ENCODE results near the gene TTC7B. TPM values are rescaled to one million over a fixed set of nuclear protein-coding genes. Genes with fewer than 3 reads are reported as not detected.

TTC7B gene
- total RNA-seq, 1 donor from 2014 or later = 40.4 TPM

DNA sequence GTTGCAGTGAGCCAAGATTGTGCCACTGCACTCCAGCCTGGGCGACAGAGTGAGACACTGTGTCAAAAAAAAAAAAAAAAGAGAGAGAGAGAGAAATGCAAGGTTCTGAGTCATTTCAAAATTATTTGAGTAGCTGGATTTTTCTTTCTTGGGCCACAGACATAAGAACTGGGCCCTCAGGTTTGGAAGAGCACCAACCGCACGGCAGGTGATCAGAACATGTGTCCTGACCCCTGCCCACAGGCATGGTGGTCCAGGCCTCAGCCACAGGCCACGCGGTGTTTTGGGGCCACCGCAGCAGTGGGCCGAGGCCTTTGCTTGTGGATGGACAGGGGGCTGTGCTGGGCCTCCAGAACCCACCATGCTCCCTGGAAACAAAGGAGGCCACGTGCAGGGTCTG is 292.7 kb downstream of the TTC7B start:
- H3K4me3 Mint-ChIP-seq = no peak overlapping the region
- DNase-seq (ENCODE audit: extremely low spot score, unreplicated experiment) = no peak
- peaks cover under 1% of the 10 kb centered on the region for H3K36me3 Mint-ChIP-seq
- peaks cover 12% of the 10 kb centered on the region for H3K4me1 Mint-ChIP-seq (ENCODE audit: unreplicated experiment)
- H3K27me3 Mint-ChIP-seq = no peaks in the 10 kb centered on the region
- H3K9me3 Mint-ChIP-seq = no peaks in the 10 kb centered on the region
- TF ChIP-seq, protein P1, sequence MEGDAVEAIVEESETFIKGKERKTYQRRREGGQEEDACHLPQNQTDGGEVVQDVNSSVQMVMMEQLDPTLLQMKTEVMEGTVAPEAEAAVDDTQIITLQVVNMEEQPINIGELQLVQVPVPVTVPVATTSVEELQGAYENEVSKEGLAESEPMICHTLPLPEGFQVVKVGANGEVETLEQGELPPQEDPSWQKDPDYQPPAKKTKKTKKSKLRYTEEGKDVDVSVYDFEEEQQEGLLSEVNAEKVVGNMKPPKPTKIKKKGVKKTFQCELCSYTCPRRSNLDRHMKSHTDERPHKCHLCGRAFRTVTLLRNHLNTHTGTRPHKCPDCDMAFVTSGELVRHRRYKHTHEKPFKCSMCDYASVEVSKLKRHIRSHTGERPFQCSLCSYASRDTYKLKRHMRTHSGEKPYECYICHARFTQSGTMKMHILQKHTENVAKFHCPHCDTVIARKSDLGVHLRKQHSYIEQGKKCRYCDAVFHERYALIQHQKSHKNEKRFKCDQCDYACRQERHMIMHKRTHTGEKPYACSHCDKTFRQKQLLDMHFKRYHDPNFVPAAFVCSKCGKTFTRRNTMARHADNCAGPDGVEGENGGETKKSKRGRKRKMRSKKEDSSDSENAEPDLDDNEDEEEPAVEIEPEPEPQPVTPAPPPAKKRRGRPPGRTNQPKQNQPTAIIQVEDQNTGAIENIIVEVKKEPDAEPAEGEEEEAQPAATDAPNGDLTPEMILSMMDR (conservative IDR thresholded peaks at IDR 0.05) = no peak
- H3K27ac Mint-ChIP-seq = no peak overlapping the region

DNA sequence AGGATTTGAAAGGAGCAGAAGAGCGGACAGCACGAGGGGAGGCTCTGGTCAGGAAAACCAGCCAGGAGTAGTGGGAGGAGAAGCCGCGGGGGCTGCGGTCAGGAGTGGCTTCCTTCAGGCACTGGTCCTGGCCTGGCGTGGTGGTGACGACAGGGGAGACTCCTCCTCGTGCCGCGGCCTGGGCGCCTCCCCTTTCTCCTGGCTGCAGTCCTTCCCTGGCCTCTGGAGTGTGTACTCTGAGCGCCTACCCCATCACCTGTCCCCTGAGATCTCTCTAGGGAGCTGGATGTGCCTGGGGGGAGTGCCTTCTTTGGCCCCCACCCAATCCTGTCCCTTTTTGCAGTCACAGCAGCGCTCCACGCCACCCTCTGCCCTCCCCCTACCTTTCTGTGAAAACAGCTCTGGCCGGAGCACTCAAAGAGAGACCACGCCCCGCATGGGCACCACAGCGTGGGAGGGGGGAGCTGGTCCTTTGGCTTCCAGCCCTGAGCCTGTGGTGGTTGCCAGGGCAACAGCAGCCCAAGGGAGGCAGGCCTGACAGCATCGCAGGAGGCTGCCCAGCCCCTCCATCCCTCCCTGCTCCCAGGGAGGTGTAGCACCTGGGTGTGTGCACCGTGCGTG is 293.5 kb downstream of the TTC7B start:
- H3K27ac Mint-ChIP-seq = no peak overlapping the region
- TF ChIP-seq, protein P1 (conservative IDR thresholded peaks at IDR 0.05) = no peak
- no peak overlapping the region for H3K4me3 Mint-ChIP-seq
- H3K9me3 Mint-ChIP-seq = no peaks in the 10 kb centered on the region
- H3K4me1 Mint-ChIP-seq (ENCODE audit: unreplicated experiment) = peaks cover 14% of the 10 kb centered on the region
- no peaks in the 10 kb centered on the region for H3K27me3 Mint-ChIP-seq
- DNase-seq (ENCODE audit: extremely low spot score, unreplicated experiment) = no peak
- no peaks in the 10 kb centered on the region for H3K36me3 Mint-ChIP-seq

DNA sequence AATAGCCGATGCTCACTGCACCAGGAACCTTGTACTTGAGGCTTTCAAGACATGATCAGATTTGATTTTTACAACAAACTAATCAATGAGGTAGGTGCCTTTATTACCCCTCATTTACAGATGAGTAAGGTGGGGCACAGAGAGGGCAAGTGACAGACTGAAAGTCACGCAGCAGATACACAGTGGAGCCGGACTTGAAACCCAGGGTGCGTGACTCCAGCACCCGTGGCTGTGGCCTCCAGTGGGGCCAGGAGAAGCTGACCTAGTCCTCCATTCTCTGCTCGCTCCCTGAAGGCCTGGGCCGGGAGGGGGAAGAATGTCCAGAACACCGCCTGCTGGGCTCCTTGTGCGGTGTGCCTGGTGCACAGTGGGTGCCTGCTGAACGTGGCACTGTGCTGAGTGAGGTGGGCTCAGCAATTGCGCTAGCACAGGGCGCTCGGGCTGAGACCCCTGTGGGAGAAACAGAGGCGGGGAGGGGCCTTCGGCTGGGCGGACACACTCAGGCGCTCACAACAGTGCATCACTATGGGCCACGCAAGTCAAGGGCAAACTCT is 294.2 kb downstream of the TTC7B start:
- Mint-ChIP-seq H3K36me3 (no peaks in the 10 kb centered on the region), H3K9me3 (no peaks in the 10 kb centered on the region), H3K27me3 (no peaks in the 10 kb centered on the region), H3K4me1 (ENCODE audit: unreplicated experiment) (peaks cover 16% of the 10 kb centered on the region), H3K27ac (no peak overlapping the region), H3K4me3 (no peak overlapping the region)
- DNase-seq (ENCODE audit: extremely low spot score, unreplicated experiment) = no peak
- TF ChIP-seq, protein P1 (conservative IDR thresholded peaks at IDR 0.05) = no peak

DNA sequence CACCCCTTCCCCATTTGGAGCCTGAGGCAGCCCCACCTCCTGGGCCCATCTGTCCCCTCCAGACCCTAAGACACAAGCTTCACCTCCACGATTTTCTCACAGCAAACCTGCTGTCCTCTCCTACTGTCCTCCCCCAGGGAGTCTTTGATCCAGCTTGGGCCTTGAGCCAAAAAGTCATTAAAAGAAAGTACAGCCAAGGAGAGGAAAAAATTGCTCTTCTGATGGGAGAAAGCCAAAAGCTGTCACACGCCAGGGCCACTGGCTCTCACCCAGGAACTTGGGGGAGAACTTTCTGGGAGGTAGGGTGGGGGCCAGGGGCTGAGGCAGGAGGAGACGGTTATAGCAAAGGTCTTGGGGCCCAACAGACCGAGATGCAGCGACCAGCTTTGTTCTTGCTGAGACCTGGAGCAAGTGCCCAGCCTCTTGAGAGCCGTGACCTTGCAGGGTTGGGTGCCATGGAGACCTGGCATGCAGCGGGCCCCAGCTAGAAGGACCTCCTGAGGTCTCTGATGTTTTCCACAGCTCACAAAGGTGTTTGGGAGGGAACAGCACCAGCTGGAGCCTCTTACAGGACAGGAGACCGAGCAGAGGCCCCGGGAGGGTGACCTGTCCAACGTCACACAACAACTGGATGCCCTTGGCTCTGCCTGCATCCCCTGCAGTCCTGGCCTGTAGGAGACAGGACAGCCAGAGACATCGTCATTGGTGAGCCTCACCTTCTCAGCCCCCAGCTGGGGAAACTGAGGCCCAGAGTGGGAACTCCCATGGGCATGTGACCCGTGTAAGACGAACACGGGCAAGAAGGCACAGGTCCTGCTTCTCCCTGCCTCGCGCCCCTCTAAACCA is 294.9 kb downstream of the TTC7B start:
- no peaks in the 10 kb centered on the region for H3K36me3 Mint-ChIP-seq
- DNase-seq (ENCODE audit: extremely low spot score, unreplicated experiment) = no peak
- peaks cover 17% of the 10 kb centered on the region for H3K4me1 Mint-ChIP-seq (ENCODE audit: unreplicated experiment)
- H3K27me3 Mint-ChIP-seq = no peaks in the 10 kb centered on the region
- H3K4me3 Mint-ChIP-seq = peak overlapping the region; percentile 15
- TF ChIP-seq, protein P1 (conservative IDR thresholded peaks at IDR 0.05) = no peak
- no peaks in the 10 kb centered on the region for H3K9me3 Mint-ChIP-seq
- H3K27ac Mint-ChIP-seq = peak overlapping the region; percentile 34

DNA sequence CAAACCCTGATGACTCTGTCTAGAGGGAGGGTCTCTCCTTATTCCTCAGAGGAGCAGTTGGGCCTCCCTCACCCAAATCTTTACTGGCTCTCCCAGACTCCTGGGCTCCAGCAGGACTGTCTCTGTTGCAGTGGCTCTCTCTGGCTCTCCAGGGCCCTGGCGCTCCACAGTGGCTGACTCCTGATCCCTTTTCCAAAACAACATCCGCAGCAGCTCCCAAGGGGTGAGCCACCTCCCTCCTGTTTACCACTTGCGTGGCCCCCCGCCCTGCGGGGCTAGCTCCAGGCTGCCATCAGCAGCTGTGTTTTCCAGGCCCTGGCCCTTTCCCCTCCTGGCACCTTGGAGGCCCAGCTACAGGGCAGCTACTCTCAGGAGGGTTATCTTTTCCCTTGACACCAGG is 295.9 kb downstream of the TTC7B start:
- TF ChIP-seq, protein P1 (conservative IDR thresholded peaks at IDR 0.05) = no peak
- Mint-ChIP-seq H3K4me1 (ENCODE audit: unreplicated experiment) (peaks cover 27% of the 10 kb centered on the region), H3K27ac (no peak overlapping the region), H3K9me3 (no peaks in the 10 kb centered on the region), H3K27me3 (no peaks in the 10 kb centered on the region), H3K36me3 (no peaks in the 10 kb centered on the region), H3K4me3 (no peak overlapping the region)
- DNase-seq (ENCODE audit: extremely low spot score, unreplicated experiment) = no peak

All from type B pancreatic cell (in vitro differentiated cells).